Measurements from ENCODE around the gene ACTRT1.

Gene ACTRT1

DNA sequence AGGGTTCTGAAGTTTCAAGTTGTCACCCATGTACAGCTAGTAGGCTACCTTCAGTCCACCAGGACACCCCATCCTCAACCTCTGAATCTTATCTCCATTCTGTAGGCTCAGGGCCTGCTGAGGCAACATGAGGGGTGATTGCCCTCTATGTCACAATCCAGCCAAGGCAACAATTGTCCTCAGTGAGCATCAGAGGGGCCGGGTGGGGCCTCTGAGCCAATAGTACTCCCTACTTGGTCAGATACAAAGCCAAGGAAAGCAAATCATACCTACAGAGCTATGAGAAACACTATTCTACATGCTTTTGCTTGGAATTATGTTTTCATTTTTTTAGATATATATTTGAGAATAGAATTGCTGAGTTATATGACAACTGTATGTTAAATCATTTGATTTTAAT is at the start of gene ACTRT1:
ACTRT1 (minus strand) TSS at position 101 of the 400 bp plus-strand sequence. CDS start 197 bp downstream, outside the sequence.
- DNase-seq (ENCODE audit: low read depth in 2 of 2) = no peak

DNA sequence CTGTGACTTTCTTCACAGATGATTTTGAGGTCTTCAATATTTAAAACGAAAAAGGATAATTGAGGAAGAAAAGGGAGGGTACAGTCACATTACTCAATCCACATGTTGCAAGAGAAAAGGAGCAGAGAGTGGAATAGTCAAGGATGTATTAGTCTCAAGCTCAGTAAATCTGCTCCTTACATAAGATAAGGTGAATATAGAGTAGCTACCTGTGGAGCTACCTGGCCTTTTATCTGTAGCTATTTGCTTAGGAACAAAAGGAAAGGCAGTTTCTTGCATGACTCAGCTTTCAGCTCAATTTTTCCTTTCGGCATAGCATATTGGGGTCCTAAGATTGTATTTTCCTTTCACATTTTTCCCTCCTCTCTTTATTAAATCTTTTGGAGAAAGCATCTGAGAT is 26.3 kb upstream of the ACTRT1 start:
- DNase-seq (ENCODE audit: low read depth in 2 of 2) = no peak

DNA sequence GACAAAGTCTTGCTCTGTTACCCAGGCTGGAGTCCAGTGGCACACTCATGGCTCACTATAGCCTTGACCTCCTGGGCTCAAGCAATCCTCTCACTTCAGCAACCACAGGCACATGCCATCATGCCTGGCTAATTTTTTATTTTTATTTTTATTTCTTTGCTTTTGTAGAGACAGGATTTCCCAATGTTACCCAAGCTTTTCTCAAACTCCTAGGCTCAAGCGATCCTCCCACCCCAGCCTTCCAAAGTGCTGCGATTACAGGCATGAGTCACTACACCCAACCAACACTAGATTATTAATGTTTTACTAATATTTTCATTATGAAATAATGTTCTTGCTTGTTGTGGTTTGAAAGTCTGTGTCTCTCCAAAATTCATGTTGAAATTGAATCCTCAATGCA is 5.2 kb upstream of the ACTRT1 start:
- no peak for DNase-seq (ENCODE audit: low read depth in 2 of 2)

- no peak for DNase-seq (ENCODE audit: low read depth in 2 of 2)
Observed at GRCh38 chrX:128051526-128051925, 677 bp downstream of the ACTRT1 start.

- no peak for DNase-seq (ENCODE audit: low read depth in 2 of 2)
Observed at GRCh38 chrX:128035318-128035717, 16.9 kb downstream of the ACTRT1 start.

GRCh38 chrX:128021566-128021965 is 30.6 kb downstream of the ACTRT1 start:
- DNase-seq (ENCODE audit: low read depth in 2 of 2) = no peak

- DNase-seq (ENCODE audit: low read depth in 2 of 2) = no peak
Observed at GRCh38 chrX:128020701-128021100, 31.5 kb downstream of the ACTRT1 start.

GRCh38 chrX:128019218-128019617 is 33.0 kb downstream of the ACTRT1 start:
- DNase-seq (ENCODE audit: low read depth in 2 of 2) = no peak

- DNase-seq (ENCODE audit: low read depth in 2 of 2) = no peak
Observed at GRCh38 chrX:128012015-128012414, 40.2 kb downstream of the ACTRT1 start.

- DNase-seq (ENCODE audit: low read depth in 2 of 2) = no peak
Observed at GRCh38 chrX:128007882-128008281, 44.3 kb downstream of the ACTRT1 start.

Data from stimulated activated CD4-positive, alpha-beta T cell treated with anti-CD3 and anti-CD28 coated beads, Interleukin-15, amount 100 ng/mL, for 48 hours (primary cell).